Thyroid gland (tissue), 4 donors: ENCODE data around the gene TOX3. TPM values are rescaled to one million over a fixed set of nuclear protein-coding genes. Genes with fewer than 3 reads are reported as not detected.

Source experiments
- DNase-seq, 2 donors: peaks; one replicate each; pipeline ENCODE4 v3.0.0-alpha.2; 2019
- H3K27ac ChIP-seq, 3 donors: fragments of 200-600 bp; sonication (generic); 1 replicate in 2 of 3; 2 replicates in 1 of 3; pipeline ENCODE4 v1.5.1; 2016 to 2019; ENCODE audit warnings: mild to moderate bottlenecking in 1 of 3, moderate library complexity in 1 of 3
- H3K27me3 ChIP-seq: fragments of 200-600 bp; sonication (generic); one replicate; pipeline ENCODE4 v1.5.1; 2019
- H3K36me3 ChIP-seq, 2 donors: fragments of 200-600 bp; sonication (generic); one replicate each; pipeline ENCODE4 v1.5.1; 2016 to 2019
- H3K4me1 ChIP-seq, 2 donors: fragments of 200-600 bp; sonication (generic); one replicate each; pipeline ENCODE4 v1.5.1; 2017 to 2019
- H3K4me3 ChIP-seq, 3 donors: fragments of 200-600 bp; sonication (generic); replicated peaks in 1 of 3; 1 replicate in 2 of 3; 2 replicates in 1 of 3; pipeline ENCODE4 v1.5.1; 2016; ENCODE audit warnings: mild to moderate bottlenecking in 1 of 3
- H3K9me3 ChIP-seq: fragments of 200-600 bp; sonication (generic); one replicate; pipeline ENCODE4 v1.5.1; 2017
- CTCF ChIP-seq, 6 experiments: fragments of 200-600 bp in 3 of 6; fragments of 450-650 bp in 3 of 6; sonication (generic) in 3 of 6; IDR thresholded peaks; one replicate each; pipeline ENCODE4 v1.5.1; 2016 to 2019; ENCODE audit warnings: antibody characterized with exemption in 6 of 6, mild to moderate bottlenecking in 2 of 6, inconsistent platforms in 1 of 6, moderate library complexity in 1 of 6
- POLR2A ChIP-seq, 2 donors: fragments of 450-650 bp; IDR thresholded peaks; one replicate each; pipeline ENCODE4 v1.6.1; 2017; ENCODE audit warnings: antibody characterized with exemption in 2 of 2, mild to moderate bottlenecking in 2 of 2, moderate library complexity in 1 of 2
- WGBS, 2 donors: methylation state at CpG; one replicate each; pipeline ENCODE4 v1.1.5; 2017; 5-methylcytosine and 5-hydroxymethylcytosine counted together
- intact Hi-C: fragments of 100-400 bp; cut with DNase I; formaldehyde crosslinking; loops from one replicate; pipeline ENCODE4 v1.15.1; 2023
- total RNA-seq, 4 donors: library from RNA; depleted of rRNA; stranded (reverse); fragments of >200 nt; gene quantifications; one replicate each; pipeline ENCODE4 v1.2.3, GENCODE V29; 2016

TOX3 gene
- total RNA-seq, 4 donors from 2014 or later: not detected

DNA sequence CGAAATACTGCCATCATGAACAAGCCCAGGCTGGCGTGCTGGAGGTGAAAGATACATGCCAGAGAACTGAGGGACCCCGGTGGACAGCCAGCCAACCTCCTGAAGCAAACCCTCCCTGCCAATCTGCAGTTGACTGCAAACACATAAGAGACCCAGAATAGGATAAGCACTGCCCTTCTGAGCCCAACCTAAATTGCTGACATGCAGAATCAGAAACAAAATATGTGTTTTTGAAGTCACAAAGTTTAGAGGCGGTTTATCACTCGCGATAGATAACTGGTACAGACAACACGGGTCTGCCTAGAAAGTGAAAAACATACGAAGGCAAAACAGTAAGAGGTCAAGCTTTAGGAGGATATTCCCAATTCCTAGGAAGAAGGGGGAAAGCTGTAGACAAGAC is 14.6 kb downstream of the TOX3 start:
- Histone ChIP-seq H3K27me3 (no peaks in the 10 kb centered on the region), H3K4me3 (no peak overlapping the region), H3K36me3 (no peaks in the 10 kb centered on the region), H3K27ac (no peak overlapping the region), H3K9me3 (no peaks in the 10 kb centered on the region), H3K4me1 (no peaks in the 10 kb centered on the region)
- intact Hi-C loops: no loop called here
- 86% methylated on average over 8 of the region's 8 CpGs for WGBS, 2 donors
- no peak for TF ChIP-seq CTCF (IDR thresholded peaks at IDR 0.05)
- TF ChIP-seq POLR2A (IDR thresholded peaks at IDR 0.05): no peak
- DNase-seq: no peak

DNA sequence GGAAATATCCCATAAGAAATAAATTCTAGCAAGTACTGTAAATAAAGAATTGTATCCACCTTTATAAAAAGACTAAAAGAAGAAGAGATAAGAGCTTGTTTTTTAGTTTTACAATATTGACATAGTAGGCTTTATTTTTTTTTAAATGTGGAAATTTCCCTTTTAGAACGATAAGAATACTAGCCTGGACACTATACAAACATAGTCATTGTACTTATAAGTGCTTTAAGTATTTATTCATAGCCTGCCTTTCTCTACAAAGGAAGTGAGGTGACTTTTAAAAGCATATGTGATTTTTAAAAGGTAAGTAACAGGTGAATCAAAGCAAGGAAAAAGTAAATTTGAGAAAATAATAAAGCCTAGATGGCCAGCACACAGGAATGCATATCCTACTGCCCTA is 17.7 kb downstream of the TOX3 start:
- no peak for DNase-seq
- Histone ChIP-seq H3K4me3 (no peak overlapping the region), H3K36me3 (no peaks in the 10 kb centered on the region), H3K4me1 (no peaks in the 10 kb centered on the region), H3K9me3 (no peaks in the 10 kb centered on the region), H3K27me3 (no peaks in the 10 kb centered on the region), H3K27ac (no peak overlapping the region)
- TF ChIP-seq CTCF (IDR thresholded peaks at IDR 0.05): no peak
- no peak for TF ChIP-seq POLR2A (IDR thresholded peaks at IDR 0.05)
- intact Hi-C loops: no loop called here
- WGBS, 2 donors: 39 to 40% methylated on average over 1 of the region's 1 CpG

- peak in 4 of 6 experiments; percentile 19 to 49 (median 34) for TF ChIP-seq CTCF (IDR thresholded peaks at IDR 0.05)
- no peak for TF ChIP-seq POLR2A (IDR thresholded peaks at IDR 0.05)
- Histone ChIP-seq H3K9me3 (no peaks in the 10 kb centered on the region), H3K4me1 (no peaks in the 10 kb centered on the region), H3K27me3 (no peaks in the 10 kb centered on the region), H3K4me3 (no peak overlapping the region), H3K27ac (no peak overlapping the region), H3K36me3 (no peaks in the 10 kb centered on the region)
- 35 to 45% methylated on average over 5 of the region's 5 CpGs for WGBS, 2 donors
- intact Hi-C loops: no loop called here
- DNase-seq: peak; percentile 82 to 88
These were observed 18.4 kb downstream of the TOX3 start for GRCh38 chr16:52528393-52529065.

- TF ChIP-seq POLR2A (IDR thresholded peaks at IDR 0.05) (no peak), CTCF (IDR thresholded peaks at IDR 0.05) (no peak)
- Histone ChIP-seq H3K36me3 (no peaks in the 10 kb centered on the region), H3K4me3 (no peak overlapping the region), H3K4me1 (no peaks in the 10 kb centered on the region), H3K9me3 (no peaks in the 10 kb centered on the region), H3K27me3 (no peaks in the 10 kb centered on the region), H3K27ac (no peak overlapping the region)
- WGBS, 2 donors: 88 to 98% methylated on average over 3 of the region's 3 CpGs
- no peak for DNase-seq
- intact Hi-C loops: no loop called here
These were observed 20.1 kb downstream of the TOX3 start for GRCh38 chr16:52526830-52527229.

DNA sequence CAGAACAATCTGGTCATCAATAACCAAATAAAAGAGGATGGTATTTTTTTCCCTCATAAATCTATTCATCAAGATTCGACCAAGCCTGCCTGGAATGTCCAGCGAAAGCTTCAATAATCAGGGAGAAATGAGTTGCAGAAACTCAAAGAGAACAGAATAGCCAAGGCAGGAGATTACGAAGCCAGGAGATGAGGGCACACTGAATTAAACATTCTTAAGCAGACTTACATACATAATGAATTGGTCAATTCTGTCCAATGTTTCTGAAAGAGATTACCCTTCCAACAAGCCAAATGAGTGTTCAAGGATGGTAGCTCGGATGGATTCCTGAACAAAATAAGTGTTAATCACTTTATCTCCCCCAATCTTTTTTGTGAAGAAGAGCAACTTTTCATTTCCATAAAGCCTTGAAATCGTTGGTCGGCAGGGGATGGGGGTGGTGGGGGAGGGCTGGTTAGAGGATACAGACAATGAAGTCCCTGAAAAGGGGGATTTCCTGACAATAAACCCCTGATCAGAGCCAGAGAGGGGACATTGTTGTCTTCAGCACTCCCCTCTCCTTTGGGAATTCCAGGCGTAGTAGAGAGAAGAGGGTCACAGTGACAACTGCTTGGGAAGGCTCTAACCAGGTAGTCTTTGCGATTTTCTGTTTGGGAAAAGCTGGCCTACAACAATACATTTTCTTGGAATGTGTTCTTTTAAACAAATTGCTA is 20.7 kb downstream of the TOX3 start:
- no peak overlapping the region for H3K27ac ChIP-seq
- intact Hi-C loops: no loop called here
- no peaks in the 10 kb centered on the region for H3K4me1 ChIP-seq
- H3K4me3 ChIP-seq: no peak overlapping the region
- 52 to 53% methylated on average over 8 of the region's 8 CpGs for WGBS, 2 donors
- no peak for TF ChIP-seq CTCF (IDR thresholded peaks at IDR 0.05)
- no peak for TF ChIP-seq POLR2A (IDR thresholded peaks at IDR 0.05)
- no peaks in the 10 kb centered on the region for H3K36me3 ChIP-seq
- no peak for DNase-seq
- H3K27me3 ChIP-seq: no peaks in the 10 kb centered on the region
- no peaks in the 10 kb centered on the region for H3K9me3 ChIP-seq
